Left ventricle myocardium inferior (tissue), 1 donor: Measurements from ENCODE around the gene KDM2A. TPM values are rescaled to one million over a fixed set of nuclear protein-coding genes. Genes with fewer than 3 reads are reported as not detected.
A peak's percentile ranks its signal among the peaks of the same experiment; 100 is the strongest.

ENCODE experiments used
- DNase-seq: peaks from one replicate; pipeline ENCODE4 v3.0.0-alpha.2; 2020
- H3K27ac ChIP-seq: fragments of 200-600 bp; replicated peaks from 2 replicates; pipeline ENCODE4 v1.8.0; 2021
- H3K27me3 ChIP-seq: fragments of 200-600 bp; 2 replicates; pipeline ENCODE4 v1.8.0; 2021; ENCODE audit warnings: low read depth
- H3K36me3 ChIP-seq: fragments of 200-600 bp; 2 replicates; pipeline ENCODE4 v1.8.0; 2021
- H3K4me1 ChIP-seq: fragments of 200-600 bp; 2 replicates; pipeline ENCODE4 v1.8.0; 2021
- H3K4me3 ChIP-seq: fragments of 200-600 bp; 2 replicates; pipeline ENCODE4 v1.8.0; 2021; ENCODE audit warnings: mild to moderate bottlenecking, moderate library complexity
- H3K9me3 ChIP-seq: fragments of 200-600 bp; replicated peaks from 2 replicates; pipeline ENCODE4 v1.8.0; 2021
- intact Hi-C: fragments of 100-400 bp; cut with micrococcal nuclease; formaldehyde crosslinking; loops from one replicate; pipeline ENCODE4 v1.11.0; 2022
- total RNA-seq: library from RNA; stranded (reverse); fragmentation: NEBNext Ultra II Directional; extraction: Animal tissue kit (Norgen Biotek cat#: 25700); gene quantifications from one replicate; pipeline ENCODE4 v1.2.1, GENCODE V29; 2021
- TF ChIP-seq, protein P1 (sequence below): fragments of 200-600 bp; IDR thresholded peaks from 2 replicates; pipeline ENCODE4 v1.8.0; 2021; ENCODE audit warnings: antibody characterized with exemption, mild to moderate bottlenecking, borderline replicate concordance
- donor health status: DM: no; HTN: yes; CAD: no; lungs with severe emphysema.

KDM2A gene
- total RNA-seq, 1 donor from 2014 or later = 37.6 TPM

- peak overlapping the region; percentile 94 for H3K27ac ChIP-seq
These were observed 156.7 kb downstream of the KDM2A start for GRCh38 chr11:67275606-67276409.

GRCh38 chr11:67276781-67277230, 157.7 kb downstream of the KDM2A start:
- TF ChIP-seq, protein P1, sequence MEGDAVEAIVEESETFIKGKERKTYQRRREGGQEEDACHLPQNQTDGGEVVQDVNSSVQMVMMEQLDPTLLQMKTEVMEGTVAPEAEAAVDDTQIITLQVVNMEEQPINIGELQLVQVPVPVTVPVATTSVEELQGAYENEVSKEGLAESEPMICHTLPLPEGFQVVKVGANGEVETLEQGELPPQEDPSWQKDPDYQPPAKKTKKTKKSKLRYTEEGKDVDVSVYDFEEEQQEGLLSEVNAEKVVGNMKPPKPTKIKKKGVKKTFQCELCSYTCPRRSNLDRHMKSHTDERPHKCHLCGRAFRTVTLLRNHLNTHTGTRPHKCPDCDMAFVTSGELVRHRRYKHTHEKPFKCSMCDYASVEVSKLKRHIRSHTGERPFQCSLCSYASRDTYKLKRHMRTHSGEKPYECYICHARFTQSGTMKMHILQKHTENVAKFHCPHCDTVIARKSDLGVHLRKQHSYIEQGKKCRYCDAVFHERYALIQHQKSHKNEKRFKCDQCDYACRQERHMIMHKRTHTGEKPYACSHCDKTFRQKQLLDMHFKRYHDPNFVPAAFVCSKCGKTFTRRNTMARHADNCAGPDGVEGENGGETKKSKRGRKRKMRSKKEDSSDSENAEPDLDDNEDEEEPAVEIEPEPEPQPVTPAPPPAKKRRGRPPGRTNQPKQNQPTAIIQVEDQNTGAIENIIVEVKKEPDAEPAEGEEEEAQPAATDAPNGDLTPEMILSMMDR = peak; percentile 36
- Histone ChIP-seq H3K27me3 (no peaks in the 10 kb centered on the region), H3K4me1 (peaks cover 94% of the 10 kb centered on the region), H3K27ac (peak overlapping the region; percentile 94), H3K9me3 (no peaks in the 10 kb centered on the region), H3K36me3 (peaks cover 36% of the 10 kb centered on the region), H3K4me3 (peak overlapping the region; percentile 61)
- intact Hi-C loops = no loop called here
- no peak for DNase-seq

More at GRCh38 chr11:67275606-67276409, 156.7 kb downstream of the KDM2A start:
- H3K9me3 ChIP-seq = no peaks in the 10 kb centered on the region
- H3K27me3 ChIP-seq = no peaks in the 10 kb centered on the region
- H3K36me3 ChIP-seq = peaks cover 26% of the 10 kb centered on the region
- intact Hi-C loops = no loop called here
- no peak for DNase-seq
- H3K4me3 ChIP-seq = peak overlapping the region; percentile 38
- TF ChIP-seq, protein P1 = no peak
- H3K4me1 ChIP-seq = peaks cover 100% of the 10 kb centered on the region

DNA sequence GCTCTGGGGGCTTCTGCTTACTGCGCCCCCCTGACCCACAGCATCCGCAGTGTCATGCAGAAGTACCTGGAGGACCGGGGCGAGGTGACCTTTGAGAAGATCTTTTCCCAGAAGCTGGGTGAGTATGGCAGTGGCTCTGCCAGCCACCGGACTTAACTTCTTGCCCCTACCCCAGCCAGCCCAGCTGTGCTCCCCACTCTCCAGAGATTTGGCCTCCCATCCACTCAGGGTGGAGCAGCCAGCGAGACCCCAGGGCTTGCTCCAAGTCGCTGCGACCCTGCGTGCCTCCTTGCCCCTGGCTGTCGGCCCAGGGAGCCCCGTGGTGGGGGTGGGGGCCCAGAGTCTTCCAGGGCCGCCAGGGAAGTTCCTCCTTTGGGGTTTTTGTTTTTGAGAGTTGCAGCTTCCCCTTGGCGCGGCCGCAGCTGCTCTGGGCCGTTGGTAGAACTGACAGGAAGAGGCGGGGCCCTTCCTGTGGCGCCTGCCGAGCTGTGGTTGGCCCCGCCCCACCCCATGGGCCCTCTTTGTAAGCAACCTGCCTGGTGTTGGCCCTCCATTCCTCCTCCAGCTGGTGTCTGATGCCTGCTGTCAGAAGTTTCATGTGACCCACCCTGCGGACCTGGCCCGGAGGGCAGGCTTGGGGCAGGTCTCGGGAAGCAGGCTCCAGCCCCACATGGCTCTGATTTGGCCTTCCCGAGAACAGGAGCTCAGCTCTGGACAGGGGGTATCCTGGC, 158.3 kb downstream of the KDM2A start:
- TF ChIP-seq, protein P1 = no peak
- no peaks in the 10 kb centered on the region for H3K9me3 ChIP-seq
- peak; percentile 93 for DNase-seq
- peak overlapping the region; percentile 61 for H3K4me3 ChIP-seq
- peaks cover 42% of the 10 kb centered on the region for H3K36me3 ChIP-seq
- H3K27ac ChIP-seq = peak overlapping the region; percentile 94
- intact Hi-C loops = no loop called here
- H3K27me3 ChIP-seq = no peaks in the 10 kb centered on the region
- H3K4me1 ChIP-seq = peaks cover 88% of the 10 kb centered on the region

- Histone ChIP-seq H3K4me3 (peak overlapping the region; percentile 61), H3K27ac (peak overlapping the region; percentile 94), H3K4me1 (peaks cover 86% of the 10 kb centered on the region), H3K9me3 (no peaks in the 10 kb centered on the region), H3K36me3 (peaks cover 51% of the 10 kb centered on the region), H3K27me3 (no peaks in the 10 kb centered on the region)
- intact Hi-C loops = no loop called here
- DNase-seq = no peak
- TF ChIP-seq, protein P1 = no peak
These were observed 159.3 kb downstream of the KDM2A start for GRCh38 chr11:67278135-67278938.
